HepG2 (cell line): Measurements from ENCODE around the gene RAB3C. TPM values are rescaled to one million over a fixed set of nuclear protein-coding genes. Genes with fewer than 3 reads are reported as not detected.

Source experiments
- ATAC-seq: fragments of 200-7000 bp; cut with Tn5 transposase; 3 replicates; pipeline ENCODE4 v1.9.1; 2020; ENCODE audit warnings: mild to moderate bottlenecking, moderate library complexity
- BruUV-seq: library from RNA; stranded (reverse); fragments of 400-500 nt; replicated peaks from 2 replicates; lab custom pipeline; 2021; lab: Mats Ljungman, UMichigan
- CTCF ChIA-PET: fragments of 300-600 bp; formaldehyde crosslinking; extraction: SDS; loops from one replicate; lab custom pipeline; 2021; ENCODE audit warnings: low total read pairs, inconsistent platforms, low intra/inter-chr PET ratio; lab: Yijun Ruan, JAX
- POLR2A ChIA-PET: fragments of 350-600 bp; sonication (Branson Sonifier 250); formaldehyde crosslinking; loops from one replicate; lab custom pipeline; 2020; ENCODE audit warnings: antibody characterized with exemption, inconsistent platforms; lab: Yijun Ruan, JAX
- DNase-seq: peaks from one replicate; pipeline ENCODE4 v3.0.0-alpha.2; 2015; ENCODE audit warnings: low spot score
- FAIRE-seq: peaks from 3 replicates; lab custom pipeline; 2011; peaks lifted over from hg19 to GRCh38; lab: Jason Lieb, UNC
- H2AFZ ChIP-seq: one replicate; pipeline ENCODE4 v1.6.1; 2011; ENCODE audit warnings: low read length, inconsistent platforms
- H3K27ac ChIP-seq: fragments of 300-600 bp; 3 replicates; pipeline ENCODE4 v1.8.0; 2011; ENCODE audit warnings: mixed run types, mild to moderate bottlenecking, mixed read lengths, low read length, inconsistent platforms; ENCODE audit not compliant: insufficient read depth; ENCODE audit errors: extremely low read length
- H3K27me3 ChIP-seq, 2 experiments: fragments of 200-600 bp in 1 of 2; 2 replicates in 1 of 2; 3 replicates in 1 of 2; pipeline versions ENCODE4 v1.6.0 to v1.8.0; 2011; ENCODE audit warnings: low read length in 2 of 2, mild to moderate bottlenecking in 2 of 2, moderate library complexity in 2 of 2, inconsistent platforms in 1 of 2; ENCODE audit not compliant: insufficient read depth in 2 of 2, control insufficient read depth in 1 of 2
- H3K36me3 ChIP-seq, 2 experiments: fragments of 200-600 bp in 1 of 2; replicated peaks in 1 of 2; 2 replicates in 1 of 2; 3 replicates in 1 of 2; pipeline versions ENCODE4 v1.5.1 to v1.8.0; 2011; ENCODE audit warnings: low read length in 2 of 2, inconsistent platforms in 1 of 2; ENCODE audit not compliant: insufficient read depth in 2 of 2, control insufficient read depth in 1 of 2
- H3K4me1 ChIP-seq: 2 replicates; pipeline ENCODE4 v1.5.1; 2012; ENCODE audit warnings: low read length, inconsistent platforms; ENCODE audit not compliant: insufficient read depth
- H3K4me2 ChIP-seq: 2 replicates; pipeline ENCODE4 v1.6.0; 2011; ENCODE audit warnings: low read depth, low read length, inconsistent platforms
- H3K4me3 ChIP-seq, 3 experiments: fragments of 200-600 bp in 1 of 3; sonication (generic), shearing (Covaris generic) in 1 of 3; replicated peaks in 1 of 3; 2 replicates each; pipeline ENCODE4 v1.5.1; 2011 to 2016; ENCODE audit warnings: low read length in 3 of 3, inconsistent platforms in 2 of 3, low read depth in 2 of 3, mild to moderate bottlenecking in 2 of 3, control low read depth in 1 of 3, mixed read lengths in 1 of 3; ENCODE audit not compliant: insufficient read depth in 1 of 3
- H3K79me2 ChIP-seq: one replicate; pipeline ENCODE4 v1.6.1; 2011; ENCODE audit warnings: low read length, inconsistent platforms; ENCODE audit not compliant: insufficient read depth
- H3K9ac ChIP-seq: 2 replicates; pipeline ENCODE4 v1.6.0; 2011; ENCODE audit warnings: mild to moderate bottlenecking, low read depth, low read length, inconsistent platforms; ENCODE audit not compliant: insufficient read depth
- H3K9me3 ChIP-seq: 2 replicates; pipeline ENCODE4 v1.5.1; 2012; ENCODE audit warnings: mild to moderate bottlenecking, low read length
- H4K20me1 ChIP-seq: 2 replicates; pipeline ENCODE4 v1.6.0; 2011; ENCODE audit warnings: inconsistent platforms, mild to moderate bottlenecking, low read length, moderate library complexity; ENCODE audit not compliant: insufficient read depth
- ATF3 ChIP-seq: sonication (generic); formaldehyde crosslinking; IDR thresholded peaks from 2 replicates; pipeline ENCODE4 v1.4.0; 2020; ENCODE audit warnings: missing genetic modification reagents
- GMEB2 ChIP-seq: IDR thresholded peaks from 2 replicates; pipeline ENCODE4 v1.6.1; 2016; ENCODE audit warnings: missing biosample characterization, missing genetic modification reagents, low read depth
- HMGXB3 ChIP-seq: sonication (generic); formaldehyde crosslinking; IDR thresholded peaks from 2 replicates; pipeline ENCODE4 v1.4.0; 2020; ENCODE audit warnings: missing genetic modification reagents, borderline replicate concordance
- MXD3 ChIP-seq: IDR thresholded peaks from 2 replicates; pipeline ENCODE4 v1.6.1; 2016; ENCODE audit warnings: mild to moderate bottlenecking, missing biosample characterization, missing genetic modification reagents
- TCF7L2 ChIP-seq: IDR thresholded peaks from 2 replicates; pipeline ENCODE4 v1.6.1; 2011; ENCODE audit warnings: mild to moderate bottlenecking, low read depth, low read length, moderate library complexity
- ZBTB40 ChIP-seq, 2 experiments: fragments of 450-650 bp in 1 of 2; sonication (generic) in 1 of 2; formaldehyde crosslinking in 1 of 2; IDR thresholded peaks; 2 replicates each; pipeline versions ENCODE4 v1.6.1 to v1.8.0; 2016 to 2022; ENCODE audit warnings: antibody characterized with exemption in 1 of 2, mild to moderate bottlenecking in 1 of 2, missing genetic modification reagents in 1 of 2
- ZNF879 ChIP-seq: sonication (generic); formaldehyde crosslinking; IDR thresholded peaks from 2 replicates; pipeline ENCODE4 v1.8.1; 2023; ENCODE audit warnings: missing genetic modification reagents
- ZZZ3 ChIP-seq: sonication (generic); formaldehyde crosslinking; IDR thresholded peaks from 2 replicates; pipeline ENCODE4 v1.4.0; 2020; ENCODE audit warnings: missing genetic modification reagents, mild to moderate bottlenecking, borderline replicate concordance
- WGBS: methylation state at CpG from one replicate; pipeline ENCODE4 v1.1.6; 2017; ENCODE audit warnings: low lambda C conversion rate; 5-methylcytosine and 5-hydroxymethylcytosine counted together
- in situ Hi-C: cut with HindIII; loops from 2 replicates; pipeline ENCODE4 v1.10.0; 2017; ENCODE audit warnings: low pct_unique_long_range_greater_than_20kb; ENCODE audit not compliant: extremely low pct_ligation_motif_present
- intact Hi-C: fragments of 100-400 bp; cut with micrococcal nuclease; formaldehyde crosslinking; loops from one replicate; pipeline ENCODE4 v1.10.0; 2022; ENCODE audit not compliant: unreplicated experiment
- polyA plus RNA-seq, 8 experiments: library from polyadenylated mRNA; depleted of rRNA in 3 of 8; stranded (reverse) in 7 of 8; unstranded in 1 of 8; fragments of >200 nt; fragmentation: Illumina TruSeq in 4 of 8; extraction: Trizol in 4 of 8; gene quantifications; 2 replicates each; pipeline versions ENCODE4 v1.2.1 to v1.2.3, GENCODE V29; 2011 to 2016; ENCODE audit warnings: low read depth in 4 of 8, missing spikeins in 1 of 8, mixed read lengths in 1 of 8; ENCODE audit not compliant: insufficient read depth in 1 of 8
- total RNA-seq, 5 experiments: library from RNA; depleted of rRNA; stranded (reverse); fragments of >200 nt; fragmentation: Illumina TruSeq; extraction: Trizol; gene quantifications; 2 replicates each; pipeline ENCODE4 v1.2.3, GENCODE V29; 2016; ENCODE audit warnings: low read depth in 1 of 5

RAB3C gene
- total and polyA plus RNA-seq, 2 of the 13 experiments (the other 11 are each of a cell fraction or from before 2014, with no cell fraction given) = not detected

- no peak overlapping the region for H3K4me2 ChIP-seq
- no peaks in the 10 kb centered on the region for H3K9me3 ChIP-seq
- 17% methylated on average over 3 of the region's 3 CpGs for WGBS
- in situ Hi-C loops (no loop called here), intact Hi-C loops (no loop called here)
- H3K79me2 ChIP-seq = no peaks in the 10 kb centered on the region
- no peak overlapping the region for H3K9ac ChIP-seq
- no TSS peak for BruUV-seq
- no peak for FAIRE-seq
- no peak overlapping the region for H3K4me3 ChIP-seq
- ChIA-PET CTCF (no interaction called here), POLR2A (no interaction called here)
- no peak for ATAC-seq
- H4K20me1 ChIP-seq = no peaks in the 10 kb centered on the region
- H2AFZ ChIP-seq = no peak overlapping the region
- no peaks in the 10 kb centered on the region for H3K4me1 ChIP-seq
- no peaks in the 10 kb centered on the region for H3K36me3 ChIP-seq
- H3K27me3 ChIP-seq = no peaks in the 10 kb centered on the region
- H3K27ac ChIP-seq = no peak overlapping the region
- DNase-seq = no peak
- TF ChIP-seq MXD3 (CRISPR knock-in tag) (no peak), ATF3 (no peak), GMEB2 (no peak), TCF7L2 (no peak), ZBTB40 (IDR thresholded peaks at IDR 0.05) (no peak), ZBTB40 (CRISPR knock-in tag; IDR thresholded peaks at IDR 0.05) (no peak), ZNF879 (CRISPR knock-in tag) (no peak), HMGXB3 (CRISPR knock-in tag) (no peak), ZZZ3 (CRISPR knock-in tag) (no peak)
Measured at GRCh38 chr5:58764199-58764598, 181.3 kb downstream of the RAB3C start.
